GM12878 (cell line): Measurements from ENCODE around the gene GHDC. TPM values are rescaled to one million over a fixed set of nuclear protein-coding genes. Genes with fewer than 3 reads are reported as not detected.

Experiments used
- CBX5 ChIP-seq: sonication (generic); IDR thresholded peaks from 2 replicates; pipeline ENCODE4 v1.6.1; 2016; ENCODE audit warnings: low read depth, moderate library complexity, mild to moderate bottlenecking, inconsistent platforms
- CHD2 ChIP-seq: IDR thresholded peaks from 2 replicates; pipeline ENCODE4 v1.6.1; 2011; ENCODE audit warnings: low read depth, low read length, improper control_type of control experiment, borderline replicate concordance
- EED ChIP-seq: sonication (generic); IDR thresholded peaks from 2 replicates; pipeline ENCODE4 v1.6.1; 2016; ENCODE audit warnings: antibody characterized with exemption, low read depth
- FOXK2 ChIP-seq: fragments of 450-650 bp; IDR thresholded peaks from 2 replicates; pipeline ENCODE4 v1.6.1; 2017; ENCODE audit warnings: mild to moderate bottlenecking, moderate library complexity
- FOXM1 ChIP-seq: IDR thresholded peaks from 2 replicates; pipeline ENCODE4 v1.6.1; 2012; ENCODE audit warnings: low read depth, mild to moderate bottlenecking, inconsistent platforms, low read length, moderate library complexity
- HDAC2 ChIP-seq: fragments of 200-600 bp; sonication (generic); IDR thresholded peaks from 2 replicates; pipeline ENCODE4 v1.6.1; 2017
- LARP7 ChIP-seq: fragments of 450-650 bp; IDR thresholded peaks from 2 replicates; pipeline ENCODE4 v1.6.1; 2017; ENCODE audit warnings: mild to moderate bottlenecking
- NRF1 ChIP-seq: conservative IDR thresholded peaks from 2 replicates; pipeline ENCODE4 v1.6.1; 2011; ENCODE audit warnings: mild to moderate bottlenecking, low read depth, low read length, improper control_type of control experiment
- PAX5 ChIP-seq: IDR thresholded peaks from 2 replicates; pipeline ENCODE4 v1.6.1; 2011; ENCODE audit warnings: low read depth, low read length, borderline replicate concordance
- PAX8 ChIP-seq: fragments of 450-650 bp; IDR thresholded peaks from 2 replicates; pipeline ENCODE4 v1.6.1; 2017; ENCODE audit warnings: mild to moderate bottlenecking, moderate library complexity
- SIN3A ChIP-seq: IDR thresholded peaks from 2 replicates; pipeline ENCODE4 v1.6.1; 2012; ENCODE audit warnings: low read depth, low read length, improper control_type of control experiment
- SIX5 ChIP-seq: IDR thresholded peaks from 2 replicates; pipeline ENCODE4 v1.6.1; 2011; ENCODE audit warnings: mild to moderate bottlenecking, low read depth, low read length, moderate library complexity; ENCODE audit not compliant: severe bottlenecking
- SUZ12 ChIP-seq: fragments of 200-600 bp; sonication (generic); IDR thresholded peaks from one replicate; pipeline ENCODE4 v1.6.1; 2018; ENCODE audit warnings: antibody characterized with exemption, mild to moderate bottlenecking; ENCODE audit not compliant: unreplicated experiment
- polyA plus RNA-seq, 11 experiments: library from polyadenylated mRNA; depleted of rRNA in 4 of 11; unstranded in 6 of 11; stranded (reverse) in 5 of 11; fragments of >200 nt; fragmentation: Nextera tagmentation in 4 of 11; fragmentation: Illumina TruSeq in 1 of 11; extraction: Ambion mirVana in 4 of 11; extraction: Trizol in 1 of 11; gene quantifications; 1 replicate in 1 of 11; 2 replicates in 10 of 11; pipeline versions ENCODE4 v1.2.1 to v1.2.3, GENCODE V29; 2011 to 2016; ENCODE audit warnings: inconsistent platforms in 2 of 11, missing spikeins in 2 of 11, low read depth in 1 of 11
- total RNA-seq, 4 experiments: library from RNA; depleted of rRNA in 3 of 4; stranded (reverse); fragments of >200 nt in 3 of 4; fragmentation: Illumina TruSeq in 1 of 4; extraction: Trizol in 1 of 4; gene quantifications; 2 replicates each; pipeline versions ENCODE4 v1.2.1 to v1.2.3, GENCODE V29; 2013 to 2021
- TF ChIP-seq, protein P1 (sequence below): IDR thresholded peaks from 2 replicates; pipeline ENCODE4 v1.6.1; 2012; ENCODE audit warnings: mild to moderate bottlenecking, low read depth, low read length
- TF ChIP-seq, protein P2 (sequence below): IDR thresholded peaks from 2 replicates; pipeline ENCODE4 v1.6.1; 2011; ENCODE audit warnings: borderline replicate concordance, low read depth, mild to moderate bottlenecking, moderate library complexity, mixed read lengths, low read length; ENCODE audit not compliant: insufficient read depth; ENCODE audit errors: extremely low read length
- TF ChIP-seq, protein P3 (sequence below): IDR thresholded peaks from 2 replicates; pipeline ENCODE4 v1.6.1; 2011; ENCODE audit warnings: mild to moderate bottlenecking, low read depth, low read length, moderate library complexity; ENCODE audit not compliant: insufficient replicate concordance
- TF ChIP-seq, protein P4 (sequence below): IDR thresholded peaks from 2 replicates; pipeline ENCODE4 v1.6.1; 2012; ENCODE audit warnings: low read depth, low read length, improper control_type of control experiment

The GHDC gene
- total and polyA plus RNA-seq, 10 of the 15 experiments (the other 5 are each of a cell fraction or from before 2014, with no cell fraction given), result 0.72 to 20.6 (median 12.9) TPM

DNA sequence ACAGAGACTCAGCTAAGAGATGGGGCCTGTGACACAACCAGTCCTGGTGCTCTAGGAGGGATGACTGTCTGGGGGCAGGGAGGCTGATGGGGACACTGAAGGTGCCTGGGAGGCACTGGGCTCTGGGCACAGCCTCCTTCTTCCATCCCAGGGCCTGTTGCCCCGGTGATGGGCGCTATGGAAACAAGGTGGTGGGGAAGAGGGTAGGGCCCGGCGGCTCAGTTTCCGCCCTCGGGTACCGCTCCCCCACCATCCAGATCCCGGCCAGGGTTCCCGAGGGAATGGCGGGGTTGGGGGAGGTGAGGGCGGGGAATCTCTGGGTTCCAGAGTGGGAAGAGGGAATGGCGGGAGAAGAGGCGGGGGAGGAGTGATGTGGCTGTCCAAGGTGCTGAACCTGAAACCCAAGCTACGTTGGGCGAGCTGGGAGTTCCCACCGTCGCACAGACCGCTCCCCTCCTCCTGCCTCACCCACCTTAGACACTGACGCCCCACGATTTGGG lies 14.3 kb downstream of the GHDC start (continued):
- no peak for TF ChIP-seq HDAC2
- TF ChIP-seq, protein P1, sequence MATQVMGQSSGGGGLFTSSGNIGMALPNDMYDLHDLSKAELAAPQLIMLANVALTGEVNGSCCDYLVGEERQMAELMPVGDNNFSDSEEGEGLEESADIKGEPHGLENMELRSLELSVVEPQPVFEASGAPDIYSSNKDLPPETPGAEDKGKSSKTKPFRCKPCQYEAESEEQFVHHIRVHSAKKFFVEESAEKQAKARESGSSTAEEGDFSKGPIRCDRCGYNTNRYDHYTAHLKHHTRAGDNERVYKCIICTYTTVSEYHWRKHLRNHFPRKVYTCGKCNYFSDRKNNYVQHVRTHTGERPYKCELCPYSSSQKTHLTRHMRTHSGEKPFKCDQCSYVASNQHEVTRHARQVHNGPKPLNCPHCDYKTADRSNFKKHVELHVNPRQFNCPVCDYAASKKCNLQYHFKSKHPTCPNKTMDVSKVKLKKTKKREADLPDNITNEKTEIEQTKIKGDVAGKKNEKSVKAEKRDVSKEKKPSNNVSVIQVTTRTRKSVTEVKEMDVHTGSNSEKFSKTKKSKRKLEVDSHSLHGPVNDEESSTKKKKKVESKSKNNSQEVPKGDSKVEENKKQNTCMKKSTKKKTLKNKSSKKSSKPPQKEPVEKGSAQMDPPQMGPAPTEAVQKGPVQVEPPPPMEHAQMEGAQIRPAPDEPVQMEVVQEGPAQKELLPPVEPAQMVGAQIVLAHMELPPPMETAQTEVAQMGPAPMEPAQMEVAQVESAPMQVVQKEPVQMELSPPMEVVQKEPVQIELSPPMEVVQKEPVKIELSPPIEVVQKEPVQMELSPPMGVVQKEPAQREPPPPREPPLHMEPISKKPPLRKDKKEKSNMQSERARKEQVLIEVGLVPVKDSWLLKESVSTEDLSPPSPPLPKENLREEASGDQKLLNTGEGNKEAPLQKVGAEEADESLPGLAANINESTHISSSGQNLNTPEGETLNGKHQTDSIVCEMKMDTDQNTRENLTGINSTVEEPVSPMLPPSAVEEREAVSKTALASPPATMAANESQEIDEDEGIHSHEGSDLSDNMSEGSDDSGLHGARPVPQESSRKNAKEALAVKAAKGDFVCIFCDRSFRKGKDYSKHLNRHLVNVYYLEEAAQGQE, result peak; percentile 90
- no peak for TF ChIP-seq PAX8
- no peak for TF ChIP-seq PAX5
- TF ChIP-seq SUZ12, result no peak
- TF ChIP-seq CHD2, result no peak
- no peak for TF ChIP-seq FOXK2
- TF ChIP-seq EED, result peak; percentile 29; the same call in 1 of the 2 replicates
- TF ChIP-seq LARP7, result no peak
- TF ChIP-seq CBX5, result no peak
- TF ChIP-seq, protein P2, sequence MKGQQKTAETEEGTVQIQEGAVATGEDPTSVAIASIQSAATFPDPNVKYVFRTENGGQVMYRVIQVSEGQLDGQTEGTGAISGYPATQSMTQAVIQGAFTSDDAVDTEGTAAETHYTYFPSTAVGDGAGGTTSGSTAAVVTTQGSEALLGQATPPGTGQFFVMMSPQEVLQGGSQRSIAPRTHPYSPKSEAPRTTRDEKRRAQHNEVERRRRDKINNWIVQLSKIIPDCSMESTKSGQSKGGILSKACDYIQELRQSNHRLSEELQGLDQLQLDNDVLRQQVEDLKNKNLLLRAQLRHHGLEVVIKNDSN, result no peak
- TF ChIP-seq SIN3A, result 0 out of 2 replicates have a peak, but pooled peaks have one; percentile 29
- TF ChIP-seq SIX5, result no peak
- no peak for TF ChIP-seq FOXM1
- no peak for TF ChIP-seq NRF1
- TF ChIP-seq, protein P3, sequence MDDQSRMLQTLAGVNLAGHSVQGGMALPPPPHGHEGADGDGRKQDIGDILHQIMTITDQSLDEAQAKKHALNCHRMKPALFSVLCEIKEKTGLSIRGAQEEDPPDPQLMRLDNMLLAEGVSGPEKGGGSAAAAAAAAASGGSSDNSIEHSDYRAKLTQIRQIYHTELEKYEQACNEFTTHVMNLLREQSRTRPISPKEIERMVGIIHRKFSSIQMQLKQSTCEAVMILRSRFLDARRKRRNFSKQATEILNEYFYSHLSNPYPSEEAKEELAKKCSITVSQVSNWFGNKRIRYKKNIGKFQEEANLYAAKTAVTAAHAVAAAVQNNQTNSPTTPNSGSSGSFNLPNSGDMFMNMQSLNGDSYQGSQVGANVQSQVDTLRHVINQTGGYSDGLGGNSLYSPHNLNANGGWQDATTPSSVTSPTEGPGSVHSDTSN, result no peak
- TF ChIP-seq, protein P4, sequence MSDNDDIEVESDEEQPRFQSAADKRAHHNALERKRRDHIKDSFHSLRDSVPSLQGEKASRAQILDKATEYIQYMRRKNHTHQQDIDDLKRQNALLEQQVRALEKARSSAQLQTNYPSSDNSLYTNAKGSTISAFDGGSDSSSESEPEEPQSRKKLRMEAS, result no peak
